AG09319 (cell line): ENCODE data around the gene TUBGCP2.

Source experiments
- DNase-seq: peaks from one replicate; pipeline ENCODE4 v3.0.0-alpha.2; 2010; ENCODE audit warnings: low read depth; ENCODE audit errors: extremely low read depth
- CTCF ChIP-seq: IDR thresholded peaks from 2 replicates; pipeline ENCODE4 v1.5.1; 2011; ENCODE audit warnings: low read depth, mild to moderate bottlenecking, inconsistent platforms, low read length, moderate library complexity

Gene TUBGCP2

GRCh38 chr10:133334503-133335245 is 26.0 kb upstream of the TUBGCP2 start:
- no peak for TF ChIP-seq CTCF
- DNase-seq = no peak

- no peak for DNase-seq
- no peak for TF ChIP-seq CTCF
Measured at GRCh38 chr10:133332936-133333699, 24.4 kb upstream of the TUBGCP2 start.

GRCh38 chr10:133329491-133330202 is 21.0 kb upstream of the TUBGCP2 start:
- peak; percentile 91 for TF ChIP-seq CTCF
- DNase-seq = peak; percentile 44

GRCh38 chr10:133328358-133329343 is 20.0 kb upstream of the TUBGCP2 start:
- no peak for TF ChIP-seq CTCF
- no peak for DNase-seq

- no peak for TF ChIP-seq CTCF
Measured at GRCh38 chr10:133327651-133328357, 19.1 kb upstream of the TUBGCP2 start.

GRCh38 chr10:133326745-133327650 is 18.3 kb upstream of the TUBGCP2 start:
- no peak for DNase-seq
- no peak for TF ChIP-seq CTCF

More at GRCh38 chr10:133327651-133328357, 19.1 kb upstream of the TUBGCP2 start:
- no peak for DNase-seq
